22Rv1 (cell line): Measurements from ENCODE around the gene HPSE2.

Experiments
- ZFX ChIP-seq: fragments of 450-650 bp; IDR thresholded peaks from 2 replicates; pipeline ENCODE4 v1.6.1; 2017; ENCODE audit warnings: antibody characterized with exemption, borderline replicate concordance
- TF ChIP-seq, protein P1 (sequence below): fragments of 450-650 bp; IDR thresholded peaks from 2 replicates; pipeline ENCODE4 v1.5.1; 2017; ENCODE audit warnings: mild to moderate bottlenecking

DNA sequence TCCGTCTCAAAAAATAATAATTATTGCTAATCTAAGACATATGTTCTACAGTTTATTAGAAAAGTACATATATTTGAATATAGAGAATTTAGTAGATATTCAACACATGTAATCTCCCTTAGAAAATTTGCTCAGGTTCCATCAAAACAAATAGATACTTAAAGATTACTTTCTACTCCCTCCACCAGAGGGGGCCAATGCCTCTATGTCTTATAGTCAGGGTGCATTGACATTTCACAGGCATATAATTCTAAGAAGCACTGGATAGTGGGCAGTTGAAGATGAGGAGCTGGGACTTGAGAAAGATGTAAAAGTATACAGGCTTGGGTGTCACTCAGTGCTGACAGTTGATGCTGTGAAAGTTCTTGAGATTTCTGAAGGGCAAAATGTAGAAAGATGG lies 487.4 kb downstream of the HPSE2 start:
- TF ChIP-seq, protein P1, sequence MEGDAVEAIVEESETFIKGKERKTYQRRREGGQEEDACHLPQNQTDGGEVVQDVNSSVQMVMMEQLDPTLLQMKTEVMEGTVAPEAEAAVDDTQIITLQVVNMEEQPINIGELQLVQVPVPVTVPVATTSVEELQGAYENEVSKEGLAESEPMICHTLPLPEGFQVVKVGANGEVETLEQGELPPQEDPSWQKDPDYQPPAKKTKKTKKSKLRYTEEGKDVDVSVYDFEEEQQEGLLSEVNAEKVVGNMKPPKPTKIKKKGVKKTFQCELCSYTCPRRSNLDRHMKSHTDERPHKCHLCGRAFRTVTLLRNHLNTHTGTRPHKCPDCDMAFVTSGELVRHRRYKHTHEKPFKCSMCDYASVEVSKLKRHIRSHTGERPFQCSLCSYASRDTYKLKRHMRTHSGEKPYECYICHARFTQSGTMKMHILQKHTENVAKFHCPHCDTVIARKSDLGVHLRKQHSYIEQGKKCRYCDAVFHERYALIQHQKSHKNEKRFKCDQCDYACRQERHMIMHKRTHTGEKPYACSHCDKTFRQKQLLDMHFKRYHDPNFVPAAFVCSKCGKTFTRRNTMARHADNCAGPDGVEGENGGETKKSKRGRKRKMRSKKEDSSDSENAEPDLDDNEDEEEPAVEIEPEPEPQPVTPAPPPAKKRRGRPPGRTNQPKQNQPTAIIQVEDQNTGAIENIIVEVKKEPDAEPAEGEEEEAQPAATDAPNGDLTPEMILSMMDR = peak; percentile 67
- TF ChIP-seq ZFX = no peak
